Right lobe of liver (tissue), 6 donors: ENCODE results near the gene HS3ST2. TPM values are rescaled to one million over a fixed set of nuclear protein-coding genes. Genes with fewer than 3 reads are reported as not detected.

Source experiments
- ATAC-seq, 4 donors: fragments of 200-7000 bp; cut with Tn5 transposase; one replicate each; pipeline ENCODE4 v1.9.1; 2020; ENCODE audit warnings: mild to moderate bottlenecking in 4 of 4, moderate library complexity in 4 of 4
- DNase-seq, 3 donors: peaks; one replicate each; pipeline ENCODE4 v3.0.0-alpha.2; 2020
- H3K27ac ChIP-seq, 3 donors: fragments of 200-600 bp; one replicate each; pipeline ENCODE4 v1.8.0; 2022
- H3K27me3 ChIP-seq, 2 donors: fragments of 200-600 bp; one replicate each; pipeline ENCODE4 v1.8.0; 2022
- H3K36me3 ChIP-seq, 4 donors: fragments of 200-600 bp; sonication (generic) in 1 of 4; one replicate each; pipeline versions ENCODE4 v1.5.1 to v1.8.0; 2017 to 2022; ENCODE audit warnings: control low read depth in 1 of 4
- H3K4me1 ChIP-seq, 4 donors: fragments of 200-600 bp; sonication (generic) in 1 of 4; one replicate each; pipeline versions ENCODE4 v1.5.1 to v1.8.0; 2017 to 2022; ENCODE audit warnings: control low read depth in 1 of 4
- H3K4me3 ChIP-seq, 3 donors: fragments of 200-600 bp; one replicate each; pipeline ENCODE4 v1.8.0; 2022
- H3K9me3 ChIP-seq, 4 donors: fragments of 200-600 bp; sonication (generic) in 1 of 4; one replicate each; pipeline versions ENCODE4 v1.5.1 to v1.8.0; 2017 to 2022; ENCODE audit warnings: control low read depth in 1 of 4
- POLR2A ChIP-seq: fragments of 450-650 bp; IDR thresholded peaks from one replicate; pipeline ENCODE4 v1.6.1; 2017; ENCODE audit warnings: antibody characterized with exemption, mild to moderate bottlenecking
- WGBS: methylation state at CpG from one replicate; pipeline ENCODE4 v1.1.6; 2018; ENCODE audit warnings: low coverage, low lambda C conversion rate; ENCODE audit not compliant: insufficient coverage; ENCODE audit errors: missing lambda C conversion rate; 5-methylcytosine and 5-hydroxymethylcytosine counted together
- intact Hi-C, 2 donors: fragments of 100-400 bp; cut with DNase I; formaldehyde crosslinking; loops; one replicate each; pipeline versions ENCODE4 v1.11.2 to v1.14.1; 2022
- total RNA-seq, 6 experiments: library from RNA; depleted of rRNA in 2 of 6; stranded (reverse); fragments of >200 nt in 2 of 6; fragmentation: NEBNext Ultra II Directional in 3 of 6; extraction: Animal tissue kit (Norgen Biotek cat#: 25700) in 3 of 6; gene quantifications; one replicate each; pipeline versions ENCODE4 v1.1.0 to v1.2.4, GENCODE V29; 2016 to 2023
- TF ChIP-seq, protein P1 (sequence below), 4 donors: fragments of 200-600 bp in 3 of 4; fragments of 450-650 bp in 1 of 4; IDR thresholded peaks; one replicate each; pipeline versions ENCODE4 v1.5.1 to v1.8.0; 2016 to 2022; ENCODE audit warnings: antibody characterized with exemption in 4 of 4, mild to moderate bottlenecking in 2 of 4
- donor health status: DM: no; HTN: yes; CAD: no.
- donor health status: DM: no; HTN: no; CAD: no.
- donor health status: DM: no; HTN: no; CAD: no.
- donor health status: DM: no; HTN: yes; CAD: no.
- donor health status: DM: no; HTN: yes; CAD: no.

HS3ST2 gene
- total RNA-seq, 6 experiments from 2014 or later, result 0.21 to 3.2 (median 0.93) TPM; not detected in 1

DNA sequence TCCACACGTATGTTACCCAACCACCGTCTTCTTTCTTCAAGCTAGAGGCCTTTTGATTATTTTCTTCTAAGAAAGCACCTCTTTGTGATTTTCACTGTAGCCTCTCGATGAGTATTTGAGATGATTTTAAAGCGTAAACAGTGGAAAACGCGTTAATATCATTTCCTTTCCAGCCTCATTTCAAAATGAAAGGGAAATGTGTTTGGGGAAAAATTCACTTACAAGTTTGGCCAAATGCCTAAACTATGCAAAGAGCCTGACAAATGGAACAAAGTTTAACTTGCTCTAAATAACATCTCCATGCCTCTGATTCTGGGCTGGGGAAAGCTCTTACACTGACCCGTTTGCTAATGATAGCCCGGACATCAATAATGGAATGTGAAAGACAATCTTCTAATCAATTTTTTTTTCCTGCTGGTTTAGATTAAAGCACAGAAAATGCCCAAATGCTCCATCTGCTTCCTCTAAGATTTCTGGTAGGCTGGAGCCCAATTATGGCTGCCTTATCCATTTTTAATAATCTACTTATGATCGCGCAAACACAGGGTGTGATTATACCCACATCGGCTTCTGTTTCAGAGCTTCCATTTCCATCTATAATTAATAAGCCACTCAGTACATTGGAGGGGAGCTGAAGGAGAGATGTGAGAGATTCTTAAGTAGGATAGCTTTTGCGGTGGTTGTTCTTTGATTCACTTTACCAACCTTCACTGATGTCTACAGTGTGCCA lies 43.5 kb downstream of the HS3ST2 start:
- no peak overlapping the region for H3K27ac ChIP-seq
- H3K36me3 ChIP-seq, result no peaks in the 10 kb centered on the region
- TF ChIP-seq, protein P1, sequence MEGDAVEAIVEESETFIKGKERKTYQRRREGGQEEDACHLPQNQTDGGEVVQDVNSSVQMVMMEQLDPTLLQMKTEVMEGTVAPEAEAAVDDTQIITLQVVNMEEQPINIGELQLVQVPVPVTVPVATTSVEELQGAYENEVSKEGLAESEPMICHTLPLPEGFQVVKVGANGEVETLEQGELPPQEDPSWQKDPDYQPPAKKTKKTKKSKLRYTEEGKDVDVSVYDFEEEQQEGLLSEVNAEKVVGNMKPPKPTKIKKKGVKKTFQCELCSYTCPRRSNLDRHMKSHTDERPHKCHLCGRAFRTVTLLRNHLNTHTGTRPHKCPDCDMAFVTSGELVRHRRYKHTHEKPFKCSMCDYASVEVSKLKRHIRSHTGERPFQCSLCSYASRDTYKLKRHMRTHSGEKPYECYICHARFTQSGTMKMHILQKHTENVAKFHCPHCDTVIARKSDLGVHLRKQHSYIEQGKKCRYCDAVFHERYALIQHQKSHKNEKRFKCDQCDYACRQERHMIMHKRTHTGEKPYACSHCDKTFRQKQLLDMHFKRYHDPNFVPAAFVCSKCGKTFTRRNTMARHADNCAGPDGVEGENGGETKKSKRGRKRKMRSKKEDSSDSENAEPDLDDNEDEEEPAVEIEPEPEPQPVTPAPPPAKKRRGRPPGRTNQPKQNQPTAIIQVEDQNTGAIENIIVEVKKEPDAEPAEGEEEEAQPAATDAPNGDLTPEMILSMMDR (IDR thresholded peaks at IDR 0.05), result no peak
- no peak for TF ChIP-seq POLR2A
- ATAC-seq (no peak), DNase-seq (no peak)
- 66% methylated on average over 12 of the region's 12 CpGs for WGBS
- no peaks in the 10 kb centered on the region for H3K9me3 ChIP-seq
- no peaks in the 10 kb centered on the region for H3K27me3 ChIP-seq
- intact Hi-C loops, result no loop called here
- H3K4me1 ChIP-seq, result no peaks in the 10 kb centered on the region
- H3K4me3 ChIP-seq, result no peak overlapping the region

DNA sequence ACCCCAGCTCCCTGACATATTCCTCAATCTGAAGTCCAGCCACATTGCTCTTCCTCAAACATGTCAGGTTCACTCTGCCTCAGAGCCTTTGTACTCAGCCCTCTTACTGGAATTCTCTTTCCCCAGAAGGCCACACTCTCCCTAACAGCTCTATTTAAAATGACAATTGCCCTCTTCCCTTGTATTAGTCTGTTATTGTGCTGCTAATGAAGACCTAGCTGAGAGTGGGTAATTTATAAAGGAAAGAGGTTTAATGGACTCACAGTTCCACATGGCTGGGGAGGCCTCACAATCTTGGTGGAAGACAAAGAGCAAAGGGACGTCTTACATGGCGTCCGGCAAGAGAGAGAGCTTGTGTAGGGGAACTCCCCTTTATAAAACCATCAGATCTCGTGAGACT lies 46.0 kb downstream of the HS3ST2 start:
- Histone ChIP-seq H3K36me3 (no peaks in the 10 kb centered on the region), H3K4me1 (no peaks in the 10 kb centered on the region), H3K9me3 (no peaks in the 10 kb centered on the region), H3K4me3 (no peak overlapping the region), H3K27ac (no peak overlapping the region), H3K27me3 (no peaks in the 10 kb centered on the region)
- no peak for DNase-seq
- ATAC-seq, result no peak
- intact Hi-C loops, result no loop called here
- no peak for TF ChIP-seq POLR2A
- TF ChIP-seq, protein P1 (IDR thresholded peaks at IDR 0.05), result no peak
- 53% methylated on average over 4 of the region's 4 CpGs for WGBS

- intact Hi-C loops, result no loop called here
- H3K4me3 ChIP-seq, result no peak overlapping the region
- TF ChIP-seq, protein P1 (IDR thresholded peaks at IDR 0.05), result no peak
- TF ChIP-seq POLR2A, result no peak
- H3K27ac ChIP-seq, result no peak overlapping the region
- H3K36me3 ChIP-seq, result no peaks in the 10 kb centered on the region
- DNase-seq, result no peak
- H3K27me3 ChIP-seq, result no peaks in the 10 kb centered on the region
- no peaks in the 10 kb centered on the region for H3K4me1 ChIP-seq
- no peaks in the 10 kb centered on the region for H3K9me3 ChIP-seq
- WGBS, result 57% methylated on average over 2 of the region's 3 CpGs
- ATAC-seq, result peak in 1 of 4 donors; percentile 34
Observed at GRCh38 chr16:22861580-22861979, 47.6 kb downstream of the HS3ST2 start.

- no peak for DNase-seq
- Histone ChIP-seq H3K4me3 (no peak overlapping the region), H3K9me3 (no peaks in the 10 kb centered on the region), H3K4me1 (no peaks in the 10 kb centered on the region), H3K36me3 (no peaks in the 10 kb centered on the region), H3K27ac (no peak overlapping the region), H3K27me3 (no peaks in the 10 kb centered on the region)
- intact Hi-C loops, result no loop called here
- no peak for ATAC-seq
- TF ChIP-seq, protein P1 (IDR thresholded peaks at IDR 0.05), result no peak
- no peak for TF ChIP-seq POLR2A
Observed at GRCh38 chr16:22862046-22862445, 48.1 kb downstream of the HS3ST2 start.

- H3K27ac ChIP-seq, result no peak overlapping the region
- DNase-seq (no peak), ATAC-seq (no peak)
- no peak overlapping the region for H3K4me3 ChIP-seq
- TF ChIP-seq, protein P1 (IDR thresholded peaks at IDR 0.05), result no peak
- no peak for TF ChIP-seq POLR2A
- intact Hi-C loops, result no loop called here
- no peaks in the 10 kb centered on the region for H3K36me3 ChIP-seq
- no peaks in the 10 kb centered on the region for H3K27me3 ChIP-seq
- H3K4me1 ChIP-seq, result no peaks in the 10 kb centered on the region
- no peaks in the 10 kb centered on the region for H3K9me3 ChIP-seq
Observed at GRCh38 chr16:22864375-22864774, 50.4 kb downstream of the HS3ST2 start.
